PC-9 (cell line): ENCODE data around the gene TMEM37.

Experiments
- EZH2 ChIP-seq: fragments of 200-600 bp; sonication (generic); IDR thresholded peaks from 2 replicates; pipeline ENCODE4 v1.8.0; 2017; ENCODE audit warnings: antibody characterized with exemption, low read depth
- TF ChIP-seq, protein P1 (sequence below): fragments of 200-600 bp; sonication (generic); conservative IDR thresholded peaks from 2 replicates; pipeline ENCODE4 v1.6.1; 2017; ENCODE audit warnings: mixed run types, antibody characterized with exemption, mild to moderate bottlenecking, moderate library complexity

DNA sequence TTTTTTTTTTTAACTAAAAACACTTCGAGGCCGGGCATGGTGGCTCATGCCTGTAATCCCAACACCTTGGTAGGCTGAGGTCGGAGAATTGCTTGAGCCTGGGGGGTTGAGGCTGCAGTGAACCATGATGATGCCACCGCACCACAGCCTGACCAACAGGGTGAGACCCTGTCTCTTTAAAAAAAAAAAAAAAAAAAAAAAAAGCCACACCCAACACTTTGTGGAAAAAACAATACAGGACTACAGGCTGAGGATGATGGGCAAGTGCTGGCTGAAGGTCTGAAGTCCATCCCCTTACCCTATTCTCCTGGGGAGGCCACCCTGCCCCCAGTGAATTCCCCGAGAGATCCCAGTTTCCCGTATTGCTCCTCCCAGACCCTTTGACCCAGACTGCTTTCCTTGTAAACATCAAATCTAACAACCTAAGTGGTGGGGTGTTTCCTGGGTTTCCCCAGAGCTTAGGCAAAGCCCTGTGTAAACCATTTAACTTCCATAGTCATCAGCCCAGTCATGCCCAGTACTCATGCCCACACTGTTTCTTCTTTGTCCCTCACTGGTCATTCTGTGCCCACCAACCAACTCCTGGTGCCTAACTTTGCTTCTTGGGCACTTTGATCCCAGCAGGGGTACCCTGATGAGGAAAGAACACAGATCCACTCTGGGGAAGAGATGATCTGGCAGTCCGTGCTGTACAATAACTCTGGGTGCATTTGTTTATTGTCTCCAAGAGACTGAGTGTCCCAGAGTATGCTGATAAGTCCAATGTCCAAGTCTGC lies 5.8 kb upstream of the TMEM37 start:
- TF ChIP-seq, protein P1, sequence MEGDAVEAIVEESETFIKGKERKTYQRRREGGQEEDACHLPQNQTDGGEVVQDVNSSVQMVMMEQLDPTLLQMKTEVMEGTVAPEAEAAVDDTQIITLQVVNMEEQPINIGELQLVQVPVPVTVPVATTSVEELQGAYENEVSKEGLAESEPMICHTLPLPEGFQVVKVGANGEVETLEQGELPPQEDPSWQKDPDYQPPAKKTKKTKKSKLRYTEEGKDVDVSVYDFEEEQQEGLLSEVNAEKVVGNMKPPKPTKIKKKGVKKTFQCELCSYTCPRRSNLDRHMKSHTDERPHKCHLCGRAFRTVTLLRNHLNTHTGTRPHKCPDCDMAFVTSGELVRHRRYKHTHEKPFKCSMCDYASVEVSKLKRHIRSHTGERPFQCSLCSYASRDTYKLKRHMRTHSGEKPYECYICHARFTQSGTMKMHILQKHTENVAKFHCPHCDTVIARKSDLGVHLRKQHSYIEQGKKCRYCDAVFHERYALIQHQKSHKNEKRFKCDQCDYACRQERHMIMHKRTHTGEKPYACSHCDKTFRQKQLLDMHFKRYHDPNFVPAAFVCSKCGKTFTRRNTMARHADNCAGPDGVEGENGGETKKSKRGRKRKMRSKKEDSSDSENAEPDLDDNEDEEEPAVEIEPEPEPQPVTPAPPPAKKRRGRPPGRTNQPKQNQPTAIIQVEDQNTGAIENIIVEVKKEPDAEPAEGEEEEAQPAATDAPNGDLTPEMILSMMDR: no peak
- no peak for TF ChIP-seq EZH2
